ENCODE measurements around the gene GBGT1.

- no peak for TF ChIP-seq RAD21 (conservative IDR thresholded peaks at IDR 0.05)
- TF ChIP-seq EP300 (conservative IDR thresholded peaks at IDR 0.05; ENCODE audit: poor library complexity, severe bottlenecking) = no peak
Measured at GRCh38 chr9:133180953-133181352, 17.2 kb upstream of the GBGT1 start.
